ENCODE data around the gene ABCD4.
"Not testable (repeated sequence)": the region's sequence is repeated elsewhere in the genome, so short reads cannot be mapped to it uniquely, and the experiment has no call there.

Gene ABCD4

GRCh38 chr14:74302634-74303569 is at the start of gene ABCD4:
Gene ABCD4, minus strand, starts transcription at chr14:74302934. Its CDS starts 22 bp downstream, at chr14:74302912.
- FAIRE-seq = peak; percentile 17
- peak; percentile 74 for DNase-seq (ENCODE audit: low spot score)

- no peak for FAIRE-seq
- no peak for DNase-seq (ENCODE audit: low spot score)
Measured at GRCh38 chr14:74350928-74351323, 48.2 kb upstream of the ABCD4 start.

- FAIRE-seq (no peak), DNase-seq (ENCODE audit: low spot score) (no peak)
Measured at GRCh38 chr14:74350211-74350927, 47.6 kb upstream of the ABCD4 start.

DNA sequence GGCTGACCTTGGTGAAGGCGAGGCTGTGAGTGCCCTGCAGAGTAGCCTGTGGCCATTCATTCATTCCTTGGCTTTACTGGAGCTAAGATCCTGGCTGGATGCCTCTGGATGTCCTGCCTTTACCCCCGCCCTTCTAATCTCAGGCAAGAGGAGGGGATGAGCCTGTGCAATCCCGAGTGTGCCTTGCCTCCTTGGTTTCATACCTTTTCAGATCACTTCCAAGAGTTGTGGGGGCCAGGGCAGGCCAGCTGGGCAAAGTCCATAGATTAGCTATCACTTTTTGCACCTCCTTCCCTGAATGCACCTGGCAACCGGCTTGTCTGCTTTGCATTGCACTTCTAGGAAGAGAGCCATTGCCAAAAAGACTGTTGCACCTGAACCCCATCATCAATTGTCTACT is 47.0 kb upstream of the ABCD4 start:
- DNase-seq (ENCODE audit: low spot score) (no peak), FAIRE-seq (no peak)

DNA sequence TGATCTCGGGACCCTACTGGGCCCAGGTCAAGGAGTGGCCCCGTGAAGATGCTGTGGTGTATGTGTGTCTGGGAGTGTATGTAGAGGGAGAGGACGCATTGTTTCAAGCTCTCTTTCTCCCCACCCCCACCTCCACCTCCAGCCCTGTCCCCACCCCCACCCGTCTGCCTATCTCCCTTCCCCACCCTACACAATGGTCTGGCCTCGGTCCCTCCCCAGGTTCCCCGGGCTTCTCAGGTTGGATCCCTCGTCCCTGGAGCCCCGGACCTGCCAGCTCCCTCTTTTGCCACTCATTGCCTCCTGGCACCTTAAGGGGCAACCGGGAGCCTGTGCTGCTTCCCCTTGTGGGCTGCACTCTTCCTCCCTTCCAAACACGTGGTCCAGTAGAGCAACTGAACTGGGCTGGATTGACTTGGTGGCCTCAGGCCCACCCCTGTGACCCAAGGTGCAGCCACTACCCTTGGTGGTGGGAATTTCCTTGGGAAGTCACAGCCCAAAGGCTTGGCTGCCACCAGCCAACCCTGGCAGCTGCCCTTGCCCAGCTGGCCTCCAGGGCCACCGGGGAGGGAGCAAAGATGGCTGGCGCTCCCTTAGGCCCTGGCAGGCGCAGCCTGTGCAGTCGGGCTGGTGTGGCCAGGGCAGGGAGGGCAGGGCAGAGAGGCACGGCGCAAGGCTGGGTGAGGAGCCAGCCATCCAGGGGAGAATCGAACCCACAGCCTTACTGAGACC is 46.2 kb upstream of the ABCD4 start:
- FAIRE-seq (no peak), DNase-seq (ENCODE audit: low spot score) (no peak)

DNA sequence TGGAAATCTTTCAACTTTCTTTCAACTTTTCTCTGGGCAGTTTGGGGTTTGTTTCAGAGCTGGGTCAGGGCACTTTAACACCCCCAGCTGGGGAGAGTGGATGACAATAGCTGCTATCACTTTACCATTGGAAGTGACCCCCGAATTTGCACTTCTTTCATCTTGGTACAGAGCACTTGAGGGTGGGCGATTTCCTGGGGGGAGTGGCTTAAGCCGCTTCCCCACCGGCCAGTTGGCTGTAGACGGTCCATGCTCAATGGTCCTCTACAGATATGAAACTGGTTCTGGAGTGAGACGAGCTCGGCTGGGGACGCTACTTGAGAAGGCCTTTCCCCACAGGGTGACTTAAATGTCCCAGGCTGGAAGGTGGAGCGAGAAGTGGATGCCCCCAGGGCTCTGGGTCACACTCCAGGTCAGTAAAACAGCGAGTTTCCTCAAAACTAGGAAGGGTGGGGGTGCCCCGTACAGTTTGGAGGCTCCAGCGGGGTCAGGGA is 45.6 kb upstream of the ABCD4 start, which contains the start of gene VRTN:
Gene VRTN, plus strand, starts transcription at position 231 of the 494 bp plus-strand sequence. CDS start 8,313 bp downstream, outside the sequence.
- FAIRE-seq (no peak), DNase-seq (ENCODE audit: low spot score) (no peak)

DNA sequence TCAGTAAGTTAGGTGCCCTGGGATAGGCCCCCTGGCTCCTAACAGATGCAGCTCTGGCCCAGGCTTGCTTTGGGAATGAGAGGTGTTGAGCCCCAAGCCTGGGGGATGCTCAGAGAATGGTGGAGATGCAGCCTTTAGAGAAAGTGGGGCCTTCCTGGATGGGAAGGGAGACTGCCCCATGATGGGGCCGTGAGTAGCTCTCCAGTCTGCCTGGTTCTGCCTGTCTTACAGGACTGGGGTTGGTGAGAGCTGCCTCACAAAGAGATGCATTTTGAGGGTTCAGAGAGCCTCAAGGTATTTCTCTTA is 45.0 kb upstream of the ABCD4 start:
- DNase-seq (ENCODE audit: low spot score) = no peak
- FAIRE-seq = no peak

DNA sequence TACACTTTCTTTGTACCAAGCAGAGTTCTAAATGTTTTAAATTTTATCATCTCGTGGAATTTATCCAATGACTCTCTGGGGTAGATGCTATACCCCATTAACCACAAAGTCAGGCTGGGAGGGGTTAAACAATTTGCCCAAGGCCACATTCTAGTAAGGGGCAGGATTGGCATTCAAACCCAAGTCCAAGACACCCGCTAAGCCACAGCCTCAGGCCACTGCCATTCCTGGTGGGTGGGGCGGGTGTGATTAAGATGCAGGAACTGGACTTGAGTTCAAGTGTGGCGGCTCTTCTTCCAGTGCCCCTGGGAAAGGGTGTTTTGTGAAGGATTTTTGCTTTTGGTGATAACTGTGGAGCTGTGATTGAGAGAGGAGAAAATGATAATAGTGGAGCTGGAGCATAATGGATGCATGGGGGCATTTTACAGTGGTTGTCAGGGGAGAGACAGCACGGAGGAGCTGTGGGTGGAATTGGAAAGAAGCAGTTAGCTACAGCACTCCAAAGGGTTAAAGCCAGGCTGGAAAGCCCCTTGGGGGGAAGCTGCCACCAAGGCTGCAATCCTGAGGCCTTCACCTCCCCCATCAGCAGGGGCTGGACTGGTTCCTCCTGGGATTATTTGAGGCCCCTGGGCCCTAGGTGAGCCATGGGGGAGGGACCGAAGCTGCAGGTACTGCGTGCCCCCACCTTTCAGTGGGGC is 44.5 kb upstream of the ABCD4 start:
- FAIRE-seq (no peak), DNase-seq (ENCODE audit: low spot score) (no peak)

GRCh38 chr14:74346341-74346740 is 43.6 kb upstream of the ABCD4 start:
- no peak for DNase-seq (ENCODE audit: low spot score)
- no peak for FAIRE-seq

GRCh38 chr14:74333909-74334308 is 31.2 kb upstream of the ABCD4 start:
- no peak for FAIRE-seq
- no peak for DNase-seq (ENCODE audit: low spot score)

GRCh38 chr14:74329950-74330552 is 27.3 kb upstream of the ABCD4 start:
- FAIRE-seq; DNase-seq (ENCODE audit: low spot score): not testable (repeated sequence)

DNA sequence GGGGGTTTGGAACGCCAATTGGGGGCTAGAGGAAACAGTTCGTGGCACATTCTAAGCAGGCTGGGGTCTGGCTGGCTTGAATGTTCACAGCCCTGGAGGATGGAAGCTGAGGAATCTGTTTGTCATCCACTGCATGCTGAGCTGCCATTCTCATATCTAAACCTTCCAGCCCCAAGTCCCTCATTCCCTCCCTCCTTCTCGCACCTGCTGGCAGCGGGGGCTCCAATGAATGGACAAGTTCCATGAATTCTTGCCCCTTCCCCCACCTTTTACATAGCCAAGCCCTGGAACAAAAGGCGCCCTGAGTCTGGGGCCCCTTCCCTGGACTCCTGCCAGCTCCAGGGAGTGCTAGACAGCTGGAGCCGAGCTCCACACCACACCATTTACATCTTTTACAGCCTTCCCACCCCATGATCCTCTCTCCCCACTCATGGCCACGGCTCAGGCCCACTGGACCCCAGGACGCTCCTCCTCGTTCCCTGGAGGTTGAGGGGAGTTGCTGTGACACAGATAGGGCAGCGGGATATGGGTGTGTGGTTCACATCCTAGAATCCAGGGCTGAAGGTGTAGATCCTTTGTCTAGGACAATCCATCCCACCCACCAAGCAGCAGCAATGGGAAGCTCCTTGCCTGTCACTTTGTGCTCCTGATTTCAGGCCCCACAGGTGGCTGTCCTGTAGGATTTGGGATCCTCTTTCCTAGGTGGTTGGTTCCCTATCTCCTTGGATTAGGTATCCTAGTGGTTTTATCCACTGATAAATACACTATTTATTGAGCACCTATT is 23.8 kb upstream of the ABCD4 start:
- FAIRE-seq = no peak
- DNase-seq (ENCODE audit: low spot score) = no peak

DNA sequence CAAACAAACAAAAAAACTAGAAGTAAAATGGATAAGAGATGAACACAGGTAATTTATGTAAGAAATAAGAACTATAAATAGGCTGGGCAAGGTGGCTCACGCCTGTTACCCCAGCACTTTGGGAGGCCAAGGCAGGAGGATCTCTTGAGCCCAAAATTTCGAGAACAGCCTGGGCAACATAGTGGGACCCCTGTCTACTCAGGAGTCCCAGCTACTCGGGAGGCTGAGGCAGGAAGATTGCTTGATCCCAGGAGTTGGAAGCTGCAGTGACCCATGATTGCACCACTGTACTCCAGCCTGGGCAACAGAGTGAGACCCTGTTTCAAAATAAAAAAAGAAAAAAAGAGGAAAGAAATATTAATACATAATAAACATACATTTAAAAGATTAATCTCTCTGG is 22.7 kb upstream of the ABCD4 start:
- DNase-seq (ENCODE audit: low spot score) = no peak
- no peak for FAIRE-seq

DNA sequence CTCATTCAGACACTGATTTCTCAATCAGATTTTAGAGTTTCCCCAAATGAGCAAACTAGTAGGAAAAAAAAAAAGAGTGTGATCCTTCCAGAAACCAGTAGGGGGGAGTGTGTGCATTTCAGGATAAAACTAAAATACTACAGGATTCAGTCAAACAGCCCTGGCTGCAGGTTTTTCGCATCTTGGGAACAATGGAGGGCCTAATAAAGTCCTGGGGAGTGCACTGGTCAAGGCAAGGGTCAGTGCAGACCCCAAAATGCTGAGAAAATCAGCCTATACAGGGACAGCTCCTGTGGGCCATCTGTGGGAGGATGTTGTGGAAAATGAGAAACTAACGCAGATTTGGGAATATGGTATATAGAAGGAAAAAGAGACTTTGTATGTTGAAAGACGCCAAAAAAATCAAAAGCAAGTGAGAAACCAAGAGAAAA is 22.2 kb upstream of the ABCD4 start:
- no peak for DNase-seq (ENCODE audit: low spot score)
- FAIRE-seq = peak; percentile 8

DNA sequence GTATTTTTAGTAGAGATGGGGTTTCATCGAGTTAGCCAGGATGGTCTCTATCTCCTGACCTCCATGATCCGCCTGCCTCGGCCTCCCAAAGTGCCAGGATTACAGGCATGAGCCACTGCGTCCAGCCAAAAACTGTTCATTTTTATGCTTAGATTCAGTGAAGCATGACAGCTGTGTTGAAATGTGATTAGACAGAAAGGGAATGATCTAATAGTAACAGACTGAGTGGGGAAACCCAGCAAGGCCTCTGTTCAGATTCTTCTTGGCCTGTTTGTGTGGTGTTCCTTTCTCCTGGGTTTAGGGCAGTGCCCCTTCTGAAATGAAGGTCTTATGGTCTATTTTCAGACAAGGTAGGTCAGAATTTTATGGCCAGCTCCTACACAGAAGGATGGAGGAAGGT is 11.8 kb upstream of the ABCD4 start:
- no peak for FAIRE-seq
- DNase-seq (ENCODE audit: low spot score) = peak; percentile 7

- no peak for DNase-seq (ENCODE audit: low spot score)
- no peak for FAIRE-seq
Measured at GRCh38 chr14:74313601-74314000, 10.9 kb upstream of the ABCD4 start.

DNA sequence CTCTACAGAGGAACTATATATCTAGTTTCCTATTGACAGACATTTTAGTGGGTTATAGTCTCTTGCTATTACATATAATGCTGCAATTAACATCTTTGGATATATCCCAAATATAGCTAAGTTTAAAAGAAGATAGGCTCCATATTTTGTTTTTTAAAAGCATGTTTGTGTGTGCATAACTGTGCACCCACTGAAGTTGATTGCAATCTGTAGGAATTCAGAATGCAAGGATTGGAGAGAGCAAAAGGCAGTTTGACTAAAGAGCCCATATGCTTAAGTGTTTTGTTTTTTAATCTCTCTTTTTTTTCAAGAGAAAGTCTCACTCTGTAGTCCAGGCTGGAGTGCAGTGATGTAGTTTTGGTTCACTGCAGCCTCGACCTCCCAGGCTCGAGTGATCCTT is 9.4 kb upstream of the ABCD4 start:
- DNase-seq (ENCODE audit: low spot score) = no peak
- no peak for FAIRE-seq

- FAIRE-seq = no peak
- no peak for DNase-seq (ENCODE audit: low spot score)
Measured at GRCh38 chr14:74309125-74310022, 6.6 kb upstream of the ABCD4 start.

- FAIRE-seq = no peak
- no peak for DNase-seq (ENCODE audit: low spot score)
Measured at GRCh38 chr14:74308695-74309094, 6.0 kb upstream of the ABCD4 start.
